Osteocyte (in vitro differentiated cells): ENCODE measurements around the gene DPYD. TPM values are rescaled to one million over a fixed set of nuclear protein-coding genes. Genes with fewer than 3 reads are reported as not detected.

ENCODE experiments used
- DNase-seq: peaks from one replicate; pipeline ENCODE4 v3.0.0; 2021; ENCODE audit warnings: mixed read lengths; ENCODE audit not compliant: unreplicated experiment; ENCODE audit errors: extremely low spot score
- H3K27ac Mint-ChIP-seq: one replicate; pipeline ENCODE4 v1.8.0; 2021; ENCODE audit warnings: mild to moderate bottlenecking, mixed read lengths; ENCODE audit not compliant: unreplicated experiment
- H3K27me3 Mint-ChIP-seq: one replicate; pipeline ENCODE4 v1.8.0; 2021; ENCODE audit warnings: mixed read lengths; ENCODE audit not compliant: unreplicated experiment
- H3K36me3 Mint-ChIP-seq: one replicate; pipeline ENCODE4 v1.8.0; 2021; ENCODE audit warnings: mixed read lengths; ENCODE audit not compliant: unreplicated experiment
- H3K4me1 Mint-ChIP-seq: one replicate; pipeline ENCODE4 v1.8.0; 2021; ENCODE audit warnings: mixed read lengths; ENCODE audit not compliant: unreplicated experiment
- H3K4me3 Mint-ChIP-seq: one replicate; pipeline ENCODE4 v1.8.0; 2021; ENCODE audit warnings: mild to moderate bottlenecking, moderate library complexity, mixed read lengths; ENCODE audit not compliant: unreplicated experiment
- H3K9me3 Mint-ChIP-seq: one replicate; pipeline ENCODE4 v1.8.0; 2021; ENCODE audit warnings: mixed read lengths; ENCODE audit not compliant: unreplicated experiment
- total RNA-seq: library from RNA; stranded (reverse); gene quantifications from 2 replicates; pipeline ENCODE4 v1.2.1, GENCODE V29; 2021
- TF ChIP-seq, protein P1 (sequence below): fragments of 200-600 bp; sonication (generic); IDR thresholded peaks from 2 replicates; pipeline ENCODE4 v1.5.0; 2021; ENCODE audit warnings: antibody characterized with exemption, mild to moderate bottlenecking, moderate library complexity

The DPYD gene
- total RNA-seq, 1 donor from 2014 or later: 44.0 TPM

DNA sequence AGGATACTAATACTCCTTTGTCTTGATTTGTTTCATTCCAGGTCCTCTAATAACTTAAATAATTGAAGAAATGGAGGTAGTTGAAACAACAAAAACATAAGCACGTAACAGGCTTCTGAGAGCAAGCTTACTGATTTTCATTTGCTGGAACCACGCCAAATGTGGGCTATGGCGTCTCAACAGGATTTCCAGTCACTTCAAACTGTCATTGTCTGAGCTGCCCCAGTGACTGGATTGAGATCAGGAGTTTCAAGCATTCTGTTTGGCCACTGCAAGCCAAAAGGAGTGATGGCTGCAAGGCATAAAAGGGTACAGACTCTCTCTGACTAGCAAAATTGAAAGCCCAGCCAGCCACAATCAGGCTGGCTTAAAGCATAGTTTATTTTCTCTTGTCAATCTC is 289.9 kb downstream of the DPYD start:
- Mint-ChIP-seq H3K27me3 (no peaks in the 10 kb centered on the region), H3K27ac (no peak overlapping the region), H3K4me3 (no peak overlapping the region), H3K4me1 (peaks cover 20% of the 10 kb centered on the region), H3K9me3 (no peaks in the 10 kb centered on the region), H3K36me3 (peaks cover 3% of the 10 kb centered on the region)
- DNase-seq: no peak
- TF ChIP-seq, protein P1, sequence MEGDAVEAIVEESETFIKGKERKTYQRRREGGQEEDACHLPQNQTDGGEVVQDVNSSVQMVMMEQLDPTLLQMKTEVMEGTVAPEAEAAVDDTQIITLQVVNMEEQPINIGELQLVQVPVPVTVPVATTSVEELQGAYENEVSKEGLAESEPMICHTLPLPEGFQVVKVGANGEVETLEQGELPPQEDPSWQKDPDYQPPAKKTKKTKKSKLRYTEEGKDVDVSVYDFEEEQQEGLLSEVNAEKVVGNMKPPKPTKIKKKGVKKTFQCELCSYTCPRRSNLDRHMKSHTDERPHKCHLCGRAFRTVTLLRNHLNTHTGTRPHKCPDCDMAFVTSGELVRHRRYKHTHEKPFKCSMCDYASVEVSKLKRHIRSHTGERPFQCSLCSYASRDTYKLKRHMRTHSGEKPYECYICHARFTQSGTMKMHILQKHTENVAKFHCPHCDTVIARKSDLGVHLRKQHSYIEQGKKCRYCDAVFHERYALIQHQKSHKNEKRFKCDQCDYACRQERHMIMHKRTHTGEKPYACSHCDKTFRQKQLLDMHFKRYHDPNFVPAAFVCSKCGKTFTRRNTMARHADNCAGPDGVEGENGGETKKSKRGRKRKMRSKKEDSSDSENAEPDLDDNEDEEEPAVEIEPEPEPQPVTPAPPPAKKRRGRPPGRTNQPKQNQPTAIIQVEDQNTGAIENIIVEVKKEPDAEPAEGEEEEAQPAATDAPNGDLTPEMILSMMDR: no peak

- H3K36me3 Mint-ChIP-seq: peaks cover 3% of the 10 kb centered on the region
- H3K27ac Mint-ChIP-seq: no peak overlapping the region
These were observed 290.6 kb downstream of the DPYD start for GRCh38 chr1:97630281-97630680.

DNA sequence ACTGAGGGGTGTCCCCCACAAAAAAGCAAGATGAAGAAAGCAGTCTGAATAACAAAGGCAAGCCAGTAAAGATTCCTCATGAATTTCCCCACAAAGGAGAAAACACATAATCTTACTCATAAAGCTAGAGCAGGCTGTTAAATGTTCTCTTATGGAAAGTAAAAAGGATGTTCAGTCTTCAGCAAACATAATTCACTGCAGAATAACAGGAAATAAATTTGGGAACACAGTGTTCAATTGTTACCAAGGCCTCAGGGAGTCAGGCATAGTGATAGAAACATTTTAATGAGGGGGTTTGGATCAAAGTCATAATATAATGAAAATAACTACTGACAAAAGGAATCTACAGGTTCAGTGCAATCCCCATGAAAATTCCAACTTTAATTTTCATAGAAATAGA is 297.6 kb downstream of the DPYD start:
- Mint-ChIP-seq H3K27me3 (no peaks in the 10 kb centered on the region), H3K27ac (no peak overlapping the region), H3K4me3 (no peak overlapping the region), H3K36me3 (peaks cover 15% of the 10 kb centered on the region), H3K4me1 (peaks cover 1% of the 10 kb centered on the region), H3K9me3 (peaks cover 13% of the 10 kb centered on the region)
- TF ChIP-seq, protein P1: no peak
- no peak for DNase-seq

More at GRCh38 chr1:97630281-97630680, 290.6 kb downstream of the DPYD start:
- no peak overlapping the region for H3K4me3 Mint-ChIP-seq
- TF ChIP-seq, protein P1: no peak
- H3K9me3 Mint-ChIP-seq: no peaks in the 10 kb centered on the region
- H3K4me1 Mint-ChIP-seq: peaks cover 20% of the 10 kb centered on the region
- no peaks in the 10 kb centered on the region for H3K27me3 Mint-ChIP-seq
- DNase-seq: no peak

- Mint-ChIP-seq H3K36me3 (peaks cover 12% of the 10 kb centered on the region), H3K4me3 (no peak overlapping the region), H3K9me3 (peaks cover 13% of the 10 kb centered on the region), H3K4me1 (peaks cover 1% of the 10 kb centered on the region), H3K27ac (no peak overlapping the region), H3K27me3 (no peaks in the 10 kb centered on the region)
- no peak for DNase-seq
- TF ChIP-seq, protein P1: no peak
These were observed 298.9 kb downstream of the DPYD start for GRCh38 chr1:97621955-97622354.

DNA sequence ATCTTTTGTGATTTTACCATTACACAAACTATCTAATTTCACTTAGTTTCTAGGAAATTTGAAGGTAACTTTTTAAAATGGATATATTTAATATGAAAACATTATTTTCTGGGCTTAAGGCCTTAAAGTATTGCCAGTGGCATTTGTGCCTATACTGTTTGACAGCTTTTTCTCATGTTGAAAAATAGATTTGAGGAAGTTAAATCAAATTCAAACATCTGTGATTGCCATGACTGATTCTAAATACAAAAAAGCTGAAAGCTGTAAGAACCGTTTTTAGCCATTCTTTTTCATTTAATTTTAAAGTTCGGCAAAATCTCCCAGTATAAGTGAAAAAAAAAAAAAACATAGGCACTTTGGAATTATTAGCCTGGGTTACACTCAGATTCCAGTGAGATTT is 301.1 kb downstream of the DPYD start:
- Mint-ChIP-seq H3K4me1 (peaks cover 1% of the 10 kb centered on the region), H3K4me3 (no peak overlapping the region), H3K36me3 (peaks cover 12% of the 10 kb centered on the region), H3K9me3 (peaks cover 13% of the 10 kb centered on the region), H3K27ac (no peak overlapping the region), H3K27me3 (no peaks in the 10 kb centered on the region)
- DNase-seq: no peak
- TF ChIP-seq, protein P1: no peak
